ENCODE results near the gene FKBP11. TPM values are rescaled to one million over a fixed set of nuclear protein-coding genes. Genes with fewer than 3 reads are reported as not detected.

FKBP11 gene
- total RNA-seq, 2 experiments from 2014 or later: 82.3 to 85.9 TPM

DNA sequence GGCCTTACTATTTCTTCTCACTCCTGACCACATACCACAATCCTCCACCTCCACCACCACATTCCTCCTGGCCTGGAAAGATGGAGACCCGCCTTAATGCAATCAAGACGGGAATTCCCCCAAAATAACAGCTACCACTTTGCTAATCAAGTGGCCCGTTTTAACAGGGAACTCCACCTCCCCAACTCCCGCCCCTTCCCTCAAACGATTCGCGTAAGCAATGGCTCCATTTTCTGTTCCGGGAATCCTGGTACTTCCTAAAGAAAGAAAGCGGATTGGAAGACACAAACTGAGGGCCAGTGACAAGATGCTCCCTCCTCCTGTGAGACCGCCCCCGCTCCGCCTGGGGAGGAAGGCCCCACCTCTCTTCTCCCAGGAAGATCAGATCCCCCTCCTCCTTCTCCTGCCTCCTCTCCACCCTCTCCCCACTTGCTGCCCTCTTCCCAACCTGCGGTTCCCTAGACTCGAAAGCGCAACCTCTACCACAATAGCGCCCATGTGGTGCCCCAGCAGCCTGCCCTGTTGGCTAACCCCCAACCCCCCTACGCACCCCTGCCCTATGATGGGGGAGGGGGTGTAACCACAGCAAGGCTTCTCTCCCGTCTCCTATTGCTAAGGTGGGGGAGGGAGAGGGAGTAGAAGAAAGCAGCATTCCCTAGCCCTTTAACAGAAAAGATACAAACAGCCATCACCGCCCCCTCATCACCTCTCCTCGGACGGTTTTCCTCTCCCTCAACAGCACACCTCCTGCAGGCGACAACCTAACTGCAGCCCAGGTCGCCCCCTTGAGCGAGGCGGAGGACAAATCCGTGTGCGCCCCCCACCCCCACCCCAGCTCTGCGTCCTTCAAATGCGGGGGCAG lies 31.2 kb upstream of the FKBP11 start:
- peak in 4 of 14 experiments; percentile 13 to 69 (median 44) for DNase-seq

GRCh38 chr12:48954841-48955501 lies 29.7 kb upstream of the FKBP11 start:
- H3K27me3 Mint-ChIP-seq: no peaks in the 10 kb centered on the region
- ChIA-PET CTCF (interaction anchor here (0.6 to 4.4 kb wide), 6 partner anchors 23 to 68 kb away, joined by 3 to 20 read pairs (median 4); partner anchors contain the start of gene WNT1), POLR2A (interaction anchor here (0.6 to 0.8 kb wide), 2 partner anchors 15 to 25 kb away, joined by 3 to 4 read pairs; no protein-coding TSS in a partner anchor)
- Histone ChIP-seq H3K36me3 (ENCODE audit: insufficient read depth, low read length) (peaks cover 11% of the 10 kb centered on the region), H3K27ac (ENCODE audit: low read depth in 1 of 2, low read length in 2 of 2) (no peak overlapping the region), H3K9me3 (ENCODE audit: control insufficient read depth in 1 of 2, insufficient read depth in 1 of 2, low read length in 2 of 2) (no peaks in the 10 kb centered on the region), H3K4me3 (ENCODE audit: low read length) (no peak overlapping the region), H3K4me1 (ENCODE audit: insufficient read depth, low read length) (peaks cover 25% of the 10 kb centered on the region), H3K27me3 (ENCODE audit: control insufficient read depth in 1 of 2, insufficient read depth in 2 of 2, low read length in 2 of 2) (no peaks in the 10 kb centered on the region)
- no peak for DNase-seq
- intact Hi-C loops (cut with DNase I, micrococcal nuclease): no loop called here
- peaks cover 60% of the 10 kb centered on the region for H3K4me1 Mint-ChIP-seq (ENCODE audit: low read depth)
- no peaks in the 10 kb centered on the region for H3K9me3 Mint-ChIP-seq
- H3K4me3 Mint-ChIP-seq: peak overlapping the region; percentile 100
- H3K36me3 Mint-ChIP-seq (ENCODE audit: low read depth): peaks cover 32% of the 10 kb centered on the region
- H3K27ac Mint-ChIP-seq: no peak overlapping the region
- TF ChIP-seq, protein P1, sequence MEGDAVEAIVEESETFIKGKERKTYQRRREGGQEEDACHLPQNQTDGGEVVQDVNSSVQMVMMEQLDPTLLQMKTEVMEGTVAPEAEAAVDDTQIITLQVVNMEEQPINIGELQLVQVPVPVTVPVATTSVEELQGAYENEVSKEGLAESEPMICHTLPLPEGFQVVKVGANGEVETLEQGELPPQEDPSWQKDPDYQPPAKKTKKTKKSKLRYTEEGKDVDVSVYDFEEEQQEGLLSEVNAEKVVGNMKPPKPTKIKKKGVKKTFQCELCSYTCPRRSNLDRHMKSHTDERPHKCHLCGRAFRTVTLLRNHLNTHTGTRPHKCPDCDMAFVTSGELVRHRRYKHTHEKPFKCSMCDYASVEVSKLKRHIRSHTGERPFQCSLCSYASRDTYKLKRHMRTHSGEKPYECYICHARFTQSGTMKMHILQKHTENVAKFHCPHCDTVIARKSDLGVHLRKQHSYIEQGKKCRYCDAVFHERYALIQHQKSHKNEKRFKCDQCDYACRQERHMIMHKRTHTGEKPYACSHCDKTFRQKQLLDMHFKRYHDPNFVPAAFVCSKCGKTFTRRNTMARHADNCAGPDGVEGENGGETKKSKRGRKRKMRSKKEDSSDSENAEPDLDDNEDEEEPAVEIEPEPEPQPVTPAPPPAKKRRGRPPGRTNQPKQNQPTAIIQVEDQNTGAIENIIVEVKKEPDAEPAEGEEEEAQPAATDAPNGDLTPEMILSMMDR (IDR thresholded peaks at IDR 0.05): no peak
- ATAC-seq (ENCODE audit: poor library complexity): no peak

More for the DNA sequence above, 31.2 kb upstream of the FKBP11 start:
- POLR2A ChIA-PET: interaction anchor here (0.8 to 2.4 kb wide), 14 partner anchors 10 to 175 kb away, joined by 3 to 29 read pairs (median 4); partner anchors contain the start of genes DDX23, FKBP11, RHEBL1 and RND1
- peak overlapping the region; percentile 86 for H3K4me3 ChIP-seq (ENCODE audit: low read length)
- peaks cover 60% of the 10 kb centered on the region for H3K4me1 Mint-ChIP-seq (ENCODE audit: low read depth)
- TF ChIP-seq, protein P1 (IDR thresholded peaks at IDR 0.05): no peak
- H3K36me3 Mint-ChIP-seq (ENCODE audit: low read depth): peaks cover 29% of the 10 kb centered on the region
- peak overlapping the region; percentile 100 for H3K4me3 Mint-ChIP-seq
- no peaks in the 10 kb centered on the region for H3K27me3 ChIP-seq (ENCODE audit: control insufficient read depth in 1 of 2, insufficient read depth in 2 of 2, low read length in 2 of 2)
- H3K27ac ChIP-seq (ENCODE audit: low read depth in 1 of 2, low read length in 2 of 2): peak overlapping the region; percentile 35 to 51
- peaks cover 11% of the 10 kb centered on the region for H3K36me3 ChIP-seq (ENCODE audit: insufficient read depth, low read length)
- no peaks in the 10 kb centered on the region for H3K9me3 ChIP-seq (ENCODE audit: control insufficient read depth in 1 of 2, insufficient read depth in 1 of 2, low read length in 2 of 2)
- peak overlapping the region; percentile 91 for H3K27ac Mint-ChIP-seq
- intact Hi-C loops (cut with DNase I, micrococcal nuclease): loop anchor here in 1 of 2 experiments (2.0 kb wide), 1 partner anchor 24 kb away; no protein-coding TSS in a partner anchor
- peaks cover 25% of the 10 kb centered on the region for H3K4me1 ChIP-seq (ENCODE audit: insufficient read depth, low read length)
- ATAC-seq (ENCODE audit: poor library complexity): peak; percentile 25
- H3K27me3 Mint-ChIP-seq: peaks cover 6% of the 10 kb centered on the region
- CTCF ChIA-PET: interaction anchor here (0.5 to 4.4 kb wide), 16 partner anchors 13 to 230 kb away, joined by 3 to 31 read pairs (median 4); partner anchors contain the start of gene WNT1
- H3K9me3 Mint-ChIP-seq: no peaks in the 10 kb centered on the region

DNA sequence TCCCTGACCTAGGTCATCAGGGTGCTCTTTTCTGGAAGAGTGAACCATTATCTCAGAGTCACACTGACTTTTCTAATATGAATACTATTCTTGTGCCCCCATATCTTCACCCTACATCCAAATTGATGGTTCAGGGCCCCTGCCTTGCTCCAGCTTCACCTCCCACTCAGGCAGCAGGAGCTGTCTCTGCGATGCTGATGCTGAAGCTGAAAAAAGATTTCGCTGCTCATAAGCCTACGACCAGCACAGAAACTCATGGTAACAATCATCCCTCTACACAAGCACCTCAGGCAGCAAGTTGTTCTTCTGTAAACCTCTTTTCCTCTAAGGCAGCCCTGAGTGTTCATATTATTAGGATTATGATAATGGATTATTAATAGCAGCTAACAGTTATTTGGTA lies 28.8 kb upstream of the FKBP11 start:
- H3K4me3 Mint-ChIP-seq: no peak overlapping the region
- Histone ChIP-seq H3K4me3 (ENCODE audit: low read length) (no peak overlapping the region), H3K4me1 (ENCODE audit: insufficient read depth, low read length) (peaks cover 25% of the 10 kb centered on the region), H3K9me3 (ENCODE audit: control insufficient read depth in 1 of 2, insufficient read depth in 1 of 2, low read length in 2 of 2) (no peaks in the 10 kb centered on the region), H3K36me3 (ENCODE audit: insufficient read depth, low read length) (peaks cover 15% of the 10 kb centered on the region), H3K27ac (ENCODE audit: low read depth in 1 of 2, low read length in 2 of 2) (no peak overlapping the region), H3K27me3 (ENCODE audit: control insufficient read depth in 1 of 2, insufficient read depth in 2 of 2, low read length in 2 of 2) (no peaks in the 10 kb centered on the region)
- no peak for ATAC-seq (ENCODE audit: poor library complexity)
- H3K27me3 Mint-ChIP-seq: no peaks in the 10 kb centered on the region
- no peaks in the 10 kb centered on the region for H3K9me3 Mint-ChIP-seq
- POLR2A ChIA-PET: no interaction called here
- intact Hi-C loops (cut with DNase I, micrococcal nuclease): no loop called here
- H3K36me3 Mint-ChIP-seq (ENCODE audit: low read depth): peaks cover 37% of the 10 kb centered on the region
- TF ChIP-seq, protein P1 (IDR thresholded peaks at IDR 0.05): no peak
- no peak overlapping the region for H3K27ac Mint-ChIP-seq
- peaks cover 60% of the 10 kb centered on the region for H3K4me1 Mint-ChIP-seq (ENCODE audit: low read depth)
- DNase-seq: no peak
- CTCF ChIA-PET: interaction anchor here (0.6 to 1.0 kb wide), 2 partner anchors 24 to 37 kb away, joined by 3 read pairs; no protein-coding TSS in a partner anchor

All from CD4-positive, alpha-beta T cell (primary cell).